ENCODE results near the gene EIF4G3.

- TF ChIP-seq, protein P1, sequence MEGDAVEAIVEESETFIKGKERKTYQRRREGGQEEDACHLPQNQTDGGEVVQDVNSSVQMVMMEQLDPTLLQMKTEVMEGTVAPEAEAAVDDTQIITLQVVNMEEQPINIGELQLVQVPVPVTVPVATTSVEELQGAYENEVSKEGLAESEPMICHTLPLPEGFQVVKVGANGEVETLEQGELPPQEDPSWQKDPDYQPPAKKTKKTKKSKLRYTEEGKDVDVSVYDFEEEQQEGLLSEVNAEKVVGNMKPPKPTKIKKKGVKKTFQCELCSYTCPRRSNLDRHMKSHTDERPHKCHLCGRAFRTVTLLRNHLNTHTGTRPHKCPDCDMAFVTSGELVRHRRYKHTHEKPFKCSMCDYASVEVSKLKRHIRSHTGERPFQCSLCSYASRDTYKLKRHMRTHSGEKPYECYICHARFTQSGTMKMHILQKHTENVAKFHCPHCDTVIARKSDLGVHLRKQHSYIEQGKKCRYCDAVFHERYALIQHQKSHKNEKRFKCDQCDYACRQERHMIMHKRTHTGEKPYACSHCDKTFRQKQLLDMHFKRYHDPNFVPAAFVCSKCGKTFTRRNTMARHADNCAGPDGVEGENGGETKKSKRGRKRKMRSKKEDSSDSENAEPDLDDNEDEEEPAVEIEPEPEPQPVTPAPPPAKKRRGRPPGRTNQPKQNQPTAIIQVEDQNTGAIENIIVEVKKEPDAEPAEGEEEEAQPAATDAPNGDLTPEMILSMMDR (IDR thresholded peaks at IDR 0.05): no peak
- no peak for TF ChIP-seq POLR2A (IDR thresholded peaks at IDR 0.05)
Observed at GRCh38 chr1:20974069-20974468, 202.6 kb downstream of the EIF4G3 start.

Data from esophagus squamous epithelium (tissue), 4 donors.